Activated naive CD4-positive, alpha-beta T cell treated with anti-CD3 and anti-CD28 coated beads for 36 hours (primary cell): ENCODE data around the gene ALG2. TPM values are rescaled to one million over a fixed set of nuclear protein-coding genes. Genes with fewer than 3 reads are reported as not detected.

Experiments
- CTCF ChIA-PET: fragments of 350-600 bp; sonication (Branson Sonifier 250); formaldehyde crosslinking; loops from one replicate; lab custom pipeline; 2021; ENCODE audit warnings: antibody characterized with exemption; lab: Charles Lee
- DNase-seq: peaks from one replicate; pipeline ENCODE4 v3.0.0-alpha.2; 2020
- H3K27ac Mint-ChIP-seq: one replicate; pipeline ENCODE4 v1.8.0; 2021; ENCODE audit warnings: mild to moderate bottlenecking, mixed read lengths
- H3K27me3 Mint-ChIP-seq: one replicate; pipeline ENCODE4 v1.8.0; 2021; ENCODE audit warnings: low read depth, mixed read lengths
- H3K36me3 Mint-ChIP-seq: one replicate; pipeline ENCODE4 v1.8.0; 2021; ENCODE audit warnings: low read depth, mixed read lengths
- H3K4me1 Mint-ChIP-seq: one replicate; pipeline ENCODE4 v1.8.0; 2021; ENCODE audit warnings: low read depth, mixed read lengths
- H3K4me3 Mint-ChIP-seq: one replicate; pipeline ENCODE4 v1.8.0; 2021; ENCODE audit warnings: mild to moderate bottlenecking, moderate library complexity, mixed read lengths
- H3K9me3 Mint-ChIP-seq: one replicate; pipeline ENCODE4 v1.8.0; 2021; ENCODE audit warnings: mixed read lengths
- intact Hi-C: fragments of 100-400 bp; cut with micrococcal nuclease; formaldehyde crosslinking; loops from one replicate; pipeline ENCODE4 v1.15.1; 2023
- total RNA-seq, 2 experiments: library from RNA; stranded (reverse); gene quantifications; one replicate each; pipeline ENCODE4 v1.2.3, GENCODE V29; 2021

Gene ALG2
- total RNA-seq, 2 experiments from 2014 or later = 11.3 to 11.8 TPM

GRCh38 chr9:99180662-99181061, 41.1 kb downstream of the ALG2 start:
- Mint-ChIP-seq H3K4me1 (peaks cover 31% of the 10 kb centered on the region), H3K27me3 (no peaks in the 10 kb centered on the region), H3K27ac (no peak overlapping the region), H3K4me3 (no peak overlapping the region), H3K36me3 (no peaks in the 10 kb centered on the region), H3K9me3 (no peaks in the 10 kb centered on the region)
- intact Hi-C loops = loop anchor here (5.0 kb wide), 1 partner anchor 1032 kb away; no protein-coding TSS in a partner anchor
- DNase-seq = no peak
- CTCF ChIA-PET = interaction anchor here (0.5 to 1.4 kb wide), 2 partner anchors 169 to 630 kb away, joined by 3 read pairs; no protein-coding TSS in a partner anchor

GRCh38 chr9:99180199-99180598, 41.5 kb downstream of the ALG2 start:
- Mint-ChIP-seq H3K27ac (no peak overlapping the region), H3K4me3 (no peak overlapping the region), H3K4me1 (peaks cover 31% of the 10 kb centered on the region), H3K36me3 (no peaks in the 10 kb centered on the region), H3K9me3 (no peaks in the 10 kb centered on the region), H3K27me3 (no peaks in the 10 kb centered on the region)
- intact Hi-C loops = loop anchor here (5.0 kb wide), 1 partner anchor 1032 kb away; no protein-coding TSS in a partner anchor
- CTCF ChIA-PET = no interaction called here
- no peak for DNase-seq

- H3K36me3 Mint-ChIP-seq = no peaks in the 10 kb centered on the region
- intact Hi-C loops = no loop called here
- H3K9me3 Mint-ChIP-seq = no peaks in the 10 kb centered on the region
- DNase-seq = no peak
- CTCF ChIA-PET = no interaction called here
- no peak overlapping the region for H3K27ac Mint-ChIP-seq
- H3K4me3 Mint-ChIP-seq = no peak overlapping the region
- H3K27me3 Mint-ChIP-seq = no peaks in the 10 kb centered on the region
- H3K4me1 Mint-ChIP-seq = peaks cover 28% of the 10 kb centered on the region
Observed at GRCh38 chr9:99178912-99179872, 42.5 kb downstream of the ALG2 start.

GRCh38 chr9:99177576-99178366, 44.0 kb downstream of the ALG2 start:
- CTCF ChIA-PET = no interaction called here
- Mint-ChIP-seq H3K36me3 (no peaks in the 10 kb centered on the region), H3K4me1 (peaks cover 27% of the 10 kb centered on the region), H3K27me3 (no peaks in the 10 kb centered on the region), H3K9me3 (no peaks in the 10 kb centered on the region), H3K27ac (no peak overlapping the region), H3K4me3 (no peak overlapping the region)
- no peak for DNase-seq
- intact Hi-C loops = no loop called here

GRCh38 chr9:99176527-99177013, 45.2 kb downstream of the ALG2 start:
- CTCF ChIA-PET = interaction anchor here (0.6 to 1.7 kb wide), 4 partner anchors 8 to 1115 kb away, joined by 3 to 8 read pairs (median 4); no protein-coding TSS in a partner anchor
- peaks cover 18% of the 10 kb centered on the region for H3K4me1 Mint-ChIP-seq
- H3K27ac Mint-ChIP-seq = no peak overlapping the region
- no peaks in the 10 kb centered on the region for H3K36me3 Mint-ChIP-seq
- no peak for DNase-seq
- H3K27me3 Mint-ChIP-seq = no peaks in the 10 kb centered on the region
- H3K9me3 Mint-ChIP-seq = no peaks in the 10 kb centered on the region
- intact Hi-C loops = no loop called here
- no peak overlapping the region for H3K4me3 Mint-ChIP-seq

- Mint-ChIP-seq H3K27ac (no peak overlapping the region), H3K36me3 (no peaks in the 10 kb centered on the region)
- CTCF ChIA-PET = interaction anchor here (1.6 to 3.6 kb wide), 2 partner anchors 11 to 34 kb away, joined by 6 to 18 read pairs; no protein-coding TSS in a partner anchor
Observed at GRCh38 chr9:99173570-99174504, 47.9 kb downstream of the ALG2 start.

GRCh38 chr9:99172124-99173091, 49.3 kb downstream of the ALG2 start:
- DNase-seq = no peak
- H3K27me3 Mint-ChIP-seq = no peaks in the 10 kb centered on the region
- no peak overlapping the region for H3K27ac Mint-ChIP-seq
- H3K36me3 Mint-ChIP-seq = no peaks in the 10 kb centered on the region
- CTCF ChIA-PET = interaction anchor here (1.1 to 3.6 kb wide), 6 partner anchors 9 to 197 kb away, joined by 3 to 18 read pairs (median 6); no protein-coding TSS in a partner anchor
- H3K4me1 Mint-ChIP-seq = peaks cover 13% of the 10 kb centered on the region
- no peaks in the 10 kb centered on the region for H3K9me3 Mint-ChIP-seq
- H3K4me3 Mint-ChIP-seq = no peak overlapping the region
- intact Hi-C loops = no loop called here

More at GRCh38 chr9:99173570-99174504, 47.9 kb downstream of the ALG2 start:
- Mint-ChIP-seq H3K27me3 (no peaks in the 10 kb centered on the region), H3K4me3 (no peak overlapping the region), H3K4me1 (peaks cover 2% of the 10 kb centered on the region), H3K9me3 (no peaks in the 10 kb centered on the region)
- DNase-seq = no peak
- intact Hi-C loops = no loop called here

GRCh38 chr9:99171225-99172123, 50.3 kb downstream of the ALG2 start:
- Mint-ChIP-seq H3K36me3 (no peaks in the 10 kb centered on the region), H3K27ac (no peak overlapping the region), H3K4me1 (peaks cover 17% of the 10 kb centered on the region), H3K9me3 (no peaks in the 10 kb centered on the region), H3K4me3 (no peak overlapping the region), H3K27me3 (no peaks in the 10 kb centered on the region)
- intact Hi-C loops = no loop called here
- CTCF ChIA-PET = interaction anchor here (1.5 to 3.6 kb wide), 4 partner anchors 8 to 31 kb away, joined by 5 to 18 read pairs (median 7); no protein-coding TSS in a partner anchor
- DNase-seq = no peak

- Mint-ChIP-seq H3K36me3 (no peaks in the 10 kb centered on the region), H3K4me1 (peaks cover 18% of the 10 kb centered on the region), H3K27ac (no peak overlapping the region), H3K4me3 (no peak overlapping the region), H3K27me3 (peaks cover 3% of the 10 kb centered on the region), H3K9me3 (no peaks in the 10 kb centered on the region)
- intact Hi-C loops = no loop called here
- DNase-seq = no peak
- CTCF ChIA-PET = interaction anchor here (0.5 kb wide), 1 partner anchor 157 kb away, joined by 3 read pairs; no protein-coding TSS in a partner anchor
Observed at GRCh38 chr9:99169982-99170761, 51.6 kb downstream of the ALG2 start.
